BLaER1 treated with 17β-estradiol and CSF1 and Interleukin-3, amounts not matched to agents 10 nM and 100 nM (cell line): ENCODE results near the gene KRT6C.
A peak's percentile ranks its signal among the peaks of the same experiment; 100 is the strongest.
"Not testable (repeated sequence)": the region's sequence is repeated elsewhere in the genome, so short reads cannot be mapped to it uniquely, and the experiment has no call there.

Experiments
- H3K27ac ChIP-seq, 11 experiments: shearing (Covaris generic); formaldehyde crosslinking; 2 replicates each; pipeline ENCODE4 v1.8.1; 2022
- H3K27me3 ChIP-seq, 11 experiments: shearing (Covaris generic); formaldehyde crosslinking; 2 replicates each; pipeline ENCODE4 v1.8.1; 2022
- H3K36me3 ChIP-seq, 11 experiments: shearing (Covaris generic); formaldehyde crosslinking; 2 replicates each; pipeline ENCODE4 v1.8.1; 2022
- H3K4me1 ChIP-seq, 10 experiments: shearing (Covaris generic); formaldehyde crosslinking; 2 replicates each; pipeline ENCODE4 v1.8.1; 2022
- H3K4me2 ChIP-seq, 11 experiments: shearing (Covaris generic); formaldehyde crosslinking; 2 replicates each; pipeline ENCODE4 v1.8.1; 2022
- H3K4me3 ChIP-seq, 10 experiments: shearing (Covaris generic); formaldehyde crosslinking; 2 replicates each; pipeline ENCODE4 v1.8.1; 2022
- H3K9ac ChIP-seq, 11 experiments: shearing (Covaris generic); formaldehyde crosslinking; 2 replicates each; pipeline ENCODE4 v1.8.1; 2022
- H3K9me3 ChIP-seq, 11 experiments: shearing (Covaris generic); formaldehyde crosslinking; replicated peaks in 1 of 11; 2 replicates each; pipeline ENCODE4 v1.8.1; 2022
- H4K20me1 ChIP-seq, 11 experiments: shearing (Covaris generic); formaldehyde crosslinking; 2 replicates each; pipeline ENCODE4 v1.8.1; 2022
- Cebpa-rat ChIP-seq, 11 experiments: shearing (Covaris generic); IDR thresholded peaks; 2 replicates each; pipeline ENCODE4 v1.8.1; 2022

KRT6C gene

DNA sequence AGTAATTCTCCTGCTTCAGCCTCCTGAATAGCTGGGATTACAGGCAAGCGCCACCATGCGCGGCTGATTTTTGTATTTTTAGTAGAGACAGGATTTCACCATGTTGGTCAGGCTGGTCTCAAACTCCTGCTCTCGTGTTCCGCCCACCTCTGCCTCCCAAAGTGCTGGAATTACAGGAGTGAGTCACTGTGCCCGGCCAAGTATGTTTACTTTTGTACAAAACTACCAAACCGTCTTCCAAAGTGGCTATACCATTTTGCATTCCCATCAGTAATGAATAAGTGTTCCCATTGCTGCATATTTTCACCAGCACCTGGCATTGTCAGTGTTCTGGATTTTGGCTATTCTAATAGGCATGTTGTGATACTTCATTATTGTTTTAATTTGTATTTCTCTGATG, 27.9 kb upstream of the KRT6C start:
- Histone ChIP-seq H3K4me3 (no peak overlapping the region), H3K4me2 (no peak overlapping the region), H3K27me3 (no peaks in the 10 kb centered on the region), H3K9me3 (peaks cover 0 to 6% (median 0%) of the 10 kb centered on the region in 11 experiments; a peak in 5 of 22 replicates), H3K27ac (no peak overlapping the region), H4K20me1 (no peaks in the 10 kb centered on the region), H3K36me3 (no peaks in the 10 kb centered on the region), H3K9ac (no peak overlapping the region), H3K4me1 (peaks cover 3 to 8% (median 7%) of the 10 kb centered on the region in 10 experiments)
- TF ChIP-seq Cebpa-rat (IDR thresholded peaks at IDR 0.05): no peak

DNA sequence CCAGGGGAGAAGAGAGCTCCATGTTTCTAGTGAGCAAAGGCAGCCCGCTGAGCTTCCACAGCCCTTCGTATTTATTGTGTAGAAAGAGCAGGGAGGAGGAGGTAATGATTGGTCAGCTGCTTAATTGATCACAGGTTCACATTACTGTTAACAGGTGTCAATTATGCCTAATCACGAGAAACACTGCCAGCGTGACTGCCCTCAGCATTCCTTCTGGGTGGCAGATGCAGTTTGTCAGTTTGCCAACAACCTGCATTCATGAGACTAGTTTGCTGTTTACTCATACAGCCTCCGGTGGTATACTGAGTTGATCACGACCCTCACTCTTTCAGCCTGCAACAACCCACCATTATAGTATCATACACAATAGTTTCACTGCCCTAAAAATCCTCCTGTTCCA, 27.0 kb upstream of the KRT6C start:
- H4K20me1 ChIP-seq, H3K36me3 ChIP-seq, H3K4me2 ChIP-seq, H3K4me3 ChIP-seq, H3K9me3 ChIP-seq, H3K27ac ChIP-seq, H3K9ac ChIP-seq, H3K27me3 ChIP-seq: not testable (repeated sequence)
- peaks cover 12 to 17% (median 16%) of the 10 kb centered on the region in 10 experiments for H3K4me1 ChIP-seq

DNA sequence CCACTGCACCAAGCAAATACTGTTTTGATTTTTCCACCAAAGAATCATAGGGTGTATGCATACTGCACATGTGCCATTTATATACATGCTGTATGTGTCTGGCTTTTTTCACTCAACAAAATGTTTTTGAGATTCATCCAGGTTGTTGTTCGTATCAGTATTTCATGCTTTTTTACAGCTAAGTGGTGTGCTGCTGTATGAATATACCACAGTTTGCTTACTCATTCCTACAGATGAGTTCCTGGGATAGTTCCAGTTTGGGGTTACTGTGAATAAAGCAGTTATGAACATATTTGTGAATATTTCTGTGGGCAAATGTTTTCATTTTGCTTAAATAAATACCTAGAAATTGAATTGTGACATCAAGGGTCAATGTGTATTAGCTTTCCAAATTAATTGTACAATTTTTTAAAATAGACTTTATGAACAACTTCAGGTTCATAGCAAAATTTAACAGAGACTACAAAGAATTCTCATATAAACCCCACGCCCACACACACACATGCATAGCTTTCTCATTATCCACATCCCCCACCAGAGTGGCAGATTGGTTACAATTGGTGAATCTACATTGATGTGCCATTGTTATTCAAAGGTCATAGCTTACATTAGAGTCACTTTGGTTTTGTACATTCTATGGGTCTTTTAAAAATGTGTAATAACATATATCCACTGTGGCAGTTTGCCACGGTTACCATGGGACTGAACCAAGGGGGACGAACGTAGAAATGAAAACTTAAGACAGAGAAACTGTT, 26.4 kb upstream of the KRT6C start:
- H3K27ac ChIP-seq: no peak overlapping the region
- H3K9me3 ChIP-seq: peaks cover 0 to 6% (median 0%) of the 10 kb centered on the region in 11 experiments; a peak in 4 of 22 replicates
- no peak overlapping the region for H3K4me2 ChIP-seq
- no peaks in the 10 kb centered on the region for H3K27me3 ChIP-seq
- peaks cover 18 to 22% (median 21%) of the 10 kb centered on the region in 10 experiments for H3K4me1 ChIP-seq
- no peak overlapping the region for H3K4me3 ChIP-seq
- no peak for TF ChIP-seq Cebpa-rat (IDR thresholded peaks at IDR 0.05)
- H3K36me3 ChIP-seq: no peaks in the 10 kb centered on the region
- no peaks in the 10 kb centered on the region for H4K20me1 ChIP-seq
- H3K9ac ChIP-seq: no peak overlapping the region

DNA sequence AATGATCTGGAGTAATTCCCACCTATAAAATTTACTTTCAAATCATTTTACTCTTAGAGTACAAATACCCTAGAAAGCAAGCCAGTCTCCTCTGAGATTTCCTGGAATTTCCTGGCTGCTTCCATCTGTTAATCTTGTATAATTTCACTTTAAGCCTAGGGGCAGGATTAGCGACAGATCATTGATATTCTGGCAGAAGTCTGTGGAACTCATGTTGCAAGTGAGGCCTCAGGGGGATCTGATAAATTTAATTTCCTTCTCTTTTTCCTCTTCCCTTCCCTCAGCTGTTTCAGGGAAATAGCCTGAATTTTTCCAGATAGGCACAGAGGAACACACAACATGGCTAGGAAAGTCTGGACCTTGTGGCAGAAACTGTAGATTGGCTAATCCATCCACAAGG, 25.3 kb upstream of the KRT6C start:
- H3K27me3 ChIP-seq: no peaks in the 10 kb centered on the region
- peaks cover 0 to 6% (median 0%) of the 10 kb centered on the region in 11 experiments; a peak in 4 of 22 replicates for H3K9me3 ChIP-seq
- no peak overlapping the region for H3K27ac ChIP-seq
- H3K36me3 ChIP-seq: no peaks in the 10 kb centered on the region
- H3K4me3 ChIP-seq: no peak overlapping the region
- no peaks in the 10 kb centered on the region for H4K20me1 ChIP-seq
- no peak overlapping the region for H3K4me2 ChIP-seq
- H3K9ac ChIP-seq: no peak overlapping the region
- TF ChIP-seq Cebpa-rat (IDR thresholded peaks at IDR 0.05): no peak
- peaks cover 19 to 23% (median 21%) of the 10 kb centered on the region in 10 experiments for H3K4me1 ChIP-seq

DNA sequence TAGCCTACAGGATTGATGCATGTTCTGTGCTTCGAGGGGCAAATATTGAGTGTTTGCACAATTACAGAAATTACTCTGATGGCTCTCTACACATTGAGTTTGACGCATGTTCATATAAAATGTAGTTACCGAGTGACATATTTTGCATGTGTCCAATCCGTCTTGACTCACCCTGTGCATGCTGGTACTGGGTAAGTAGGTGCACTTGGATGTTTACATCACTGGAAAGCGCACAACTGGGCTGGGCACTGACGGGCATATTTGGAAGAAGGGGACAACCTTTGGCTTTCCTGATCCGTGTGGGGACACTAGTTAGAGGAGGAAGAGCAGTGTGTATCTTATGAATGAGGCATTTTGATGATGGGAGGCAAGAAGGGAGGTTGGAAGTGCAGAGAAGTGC, 24.4 kb upstream of the KRT6C start:
- Histone ChIP-seq H3K9me3 (peaks cover 0 to 5% (median 0%) of the 10 kb centered on the region in 11 experiments; a peak in 4 of 22 replicates), H3K36me3 (no peaks in the 10 kb centered on the region), H3K27ac (no peak overlapping the region), H3K27me3 (no peaks in the 10 kb centered on the region), H3K4me3 (no peak overlapping the region), H3K4me2 (no peak overlapping the region), H3K4me1 (peaks cover 19 to 23% (median 21%) of the 10 kb centered on the region in 10 experiments), H4K20me1 (no peaks in the 10 kb centered on the region), H3K9ac (no peak overlapping the region)
- no peak for TF ChIP-seq Cebpa-rat (IDR thresholded peaks at IDR 0.05)

DNA sequence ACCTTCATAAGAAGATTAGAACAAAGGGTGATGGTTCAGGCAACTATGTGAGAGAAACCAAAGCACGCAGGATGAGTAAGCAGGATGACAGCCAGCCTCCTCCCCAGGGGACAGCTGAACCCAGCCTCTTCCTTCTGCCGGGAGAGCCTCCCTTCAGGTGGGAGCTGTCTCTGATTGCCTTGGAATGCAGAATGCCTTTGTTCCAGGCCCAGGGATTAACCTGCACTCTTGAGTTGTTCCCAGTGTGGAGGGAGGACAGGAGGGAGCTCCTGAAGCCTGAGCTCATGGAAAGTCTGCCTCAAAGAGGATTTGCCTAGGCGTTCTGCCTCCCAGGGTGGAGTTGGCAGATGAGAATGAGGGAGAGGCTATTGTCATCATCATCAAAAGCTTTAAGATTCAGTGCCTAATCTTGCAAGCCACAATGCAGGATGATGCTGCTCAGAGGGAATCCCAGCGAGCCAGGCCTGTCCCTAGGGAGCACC, 23.0 kb upstream of the KRT6C start:
- peaks cover 19 to 23% (median 21%) of the 10 kb centered on the region in 10 experiments for H3K4me1 ChIP-seq
- no peak overlapping the region for H3K4me3 ChIP-seq
- H4K20me1 ChIP-seq: no peaks in the 10 kb centered on the region
- H3K4me2 ChIP-seq: peak overlapping the region; percentile 40 to 75 (median 57)
- peak overlapping the region in 4 of 11 experiments; percentile 18 to 47 (median 40); a peak in 3 of 22 replicates for H3K27ac ChIP-seq
- H3K9me3 ChIP-seq: no peaks in the 10 kb centered on the region
- H3K36me3 ChIP-seq: no peaks in the 10 kb centered on the region
- H3K27me3 ChIP-seq: no peaks in the 10 kb centered on the region
- H3K9ac ChIP-seq: no peak overlapping the region
- no peak for TF ChIP-seq Cebpa-rat (IDR thresholded peaks at IDR 0.05)

DNA sequence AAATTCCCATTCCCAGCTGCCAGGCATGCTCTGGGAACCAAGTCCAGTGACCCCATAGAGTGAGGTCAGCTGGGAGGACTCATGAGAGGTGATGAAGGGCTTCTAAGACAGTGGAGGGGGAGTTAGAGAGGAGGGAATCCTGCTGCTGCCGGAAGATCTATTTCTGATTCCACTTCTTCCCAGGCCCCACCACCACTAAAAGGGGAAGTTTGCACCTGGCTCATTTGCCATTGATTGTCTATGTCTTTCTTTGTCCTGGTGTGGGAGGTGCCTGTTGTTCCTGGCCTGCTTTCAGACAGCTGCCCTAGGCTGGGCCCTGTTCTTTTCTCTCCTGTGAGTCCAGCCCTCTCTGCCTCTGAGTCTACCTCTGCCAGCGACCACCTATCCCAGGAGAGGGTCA, 22.4 kb upstream of the KRT6C start:
- no peaks in the 10 kb centered on the region for H3K36me3 ChIP-seq
- no peaks in the 10 kb centered on the region for H4K20me1 ChIP-seq
- no peaks in the 10 kb centered on the region for H3K9me3 ChIP-seq
- H3K27me3 ChIP-seq: no peaks in the 10 kb centered on the region
- peak overlapping the region in 4 of 11 experiments; percentile 18 to 47 (median 40); a peak in 3 of 22 replicates for H3K27ac ChIP-seq
- no peak overlapping the region for H3K9ac ChIP-seq
- TF ChIP-seq Cebpa-rat (IDR thresholded peaks at IDR 0.05): no peak
- H3K4me2 ChIP-seq: peak overlapping the region; percentile 40 to 75 (median 57)
- peaks cover 19 to 23% (median 21%) of the 10 kb centered on the region in 10 experiments for H3K4me1 ChIP-seq
- no peak overlapping the region for H3K4me3 ChIP-seq

DNA sequence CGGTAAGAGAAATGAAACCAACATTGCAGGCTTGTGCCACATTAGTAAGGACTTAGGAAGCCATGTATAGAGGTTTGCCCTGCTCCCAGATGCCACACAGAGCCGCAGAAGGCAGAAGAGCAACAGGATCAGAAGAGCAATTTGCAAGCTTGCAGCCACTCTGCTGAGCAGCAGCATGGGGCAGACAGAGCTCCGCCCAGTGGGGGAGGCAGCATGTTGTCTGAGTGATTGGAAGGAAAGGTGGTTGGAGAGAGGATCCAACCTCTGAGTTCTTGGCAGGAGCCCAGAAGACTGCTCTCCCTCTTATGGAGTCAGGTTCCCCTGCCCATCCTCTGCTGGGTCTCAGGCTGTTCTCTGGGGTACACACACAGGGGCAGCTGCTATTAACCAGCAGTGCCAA, 21.8 kb upstream of the KRT6C start:
- no peak overlapping the region for H3K27ac ChIP-seq
- peaks cover 19 to 23% (median 21%) of the 10 kb centered on the region in 10 experiments for H3K4me1 ChIP-seq
- H3K9me3 ChIP-seq: no peaks in the 10 kb centered on the region
- no peak overlapping the region for H3K4me3 ChIP-seq
- H3K36me3 ChIP-seq: no peaks in the 10 kb centered on the region
- H3K4me2 ChIP-seq: peak overlapping the region; percentile 47 to 75 (median 57); a peak in 18 of 22 replicates
- H3K9ac ChIP-seq: no peak overlapping the region
- H3K27me3 ChIP-seq: no peaks in the 10 kb centered on the region
- no peak for TF ChIP-seq Cebpa-rat (IDR thresholded peaks at IDR 0.05)
- no peaks in the 10 kb centered on the region for H4K20me1 ChIP-seq

DNA sequence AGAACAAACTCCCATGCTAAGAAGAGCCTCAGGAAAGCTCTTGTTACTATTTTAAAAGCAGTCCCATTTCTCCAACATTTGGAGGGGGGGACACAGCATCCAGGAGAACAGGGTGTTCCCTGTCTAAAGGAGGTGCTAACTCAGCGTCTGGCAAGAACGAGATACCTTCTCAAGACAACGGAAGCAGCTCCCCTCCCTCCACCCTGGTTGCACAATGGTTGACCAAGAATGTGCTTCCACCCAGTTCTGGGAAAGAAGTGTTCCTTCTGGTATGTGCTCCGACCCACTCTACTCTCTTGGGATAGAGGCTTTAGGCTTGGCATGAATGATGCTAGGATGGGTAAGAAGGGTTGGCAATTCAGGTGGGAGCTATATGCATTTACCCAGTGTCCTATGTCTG, 20.9 kb upstream of the KRT6C start:
- TF ChIP-seq Cebpa-rat (IDR thresholded peaks at IDR 0.05): no peak
- Histone ChIP-seq H3K4me3 (no peak overlapping the region), H3K36me3 (no peaks in the 10 kb centered on the region), H4K20me1 (no peaks in the 10 kb centered on the region), H3K9ac (no peak overlapping the region), H3K4me2 (no peak overlapping the region), H3K9me3 (no peaks in the 10 kb centered on the region), H3K4me1 (peaks cover 19 to 23% (median 21%) of the 10 kb centered on the region in 10 experiments), H3K27ac (no peak overlapping the region), H3K27me3 (no peaks in the 10 kb centered on the region)

DNA sequence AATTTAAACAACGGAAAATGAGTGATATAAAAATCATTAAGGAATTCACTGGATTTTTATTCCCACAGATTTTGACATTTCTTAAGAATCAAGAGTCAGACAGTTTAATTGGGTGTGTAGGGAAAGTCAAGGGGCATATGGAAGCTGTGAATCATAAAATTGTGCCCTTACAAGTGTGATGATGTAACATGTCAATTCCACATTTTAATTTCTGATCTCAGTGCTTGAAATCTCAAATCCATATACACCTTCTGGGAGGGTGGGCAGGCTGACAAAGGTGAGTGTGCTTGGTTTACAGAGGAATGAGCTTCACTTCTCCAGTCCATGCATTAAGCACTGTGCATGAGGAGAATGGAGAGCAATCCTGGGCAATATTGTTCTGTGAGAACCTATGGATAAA, 20.5 kb upstream of the KRT6C start:
- H3K27me3 ChIP-seq: no peaks in the 10 kb centered on the region
- no peaks in the 10 kb centered on the region for H4K20me1 ChIP-seq
- H3K9ac ChIP-seq: no peak overlapping the region
- H3K4me2 ChIP-seq: no peak overlapping the region
- no peak overlapping the region for H3K27ac ChIP-seq
- peaks cover 19 to 23% (median 21%) of the 10 kb centered on the region in 10 experiments for H3K4me1 ChIP-seq
- no peaks in the 10 kb centered on the region for H3K36me3 ChIP-seq
- H3K9me3 ChIP-seq: no peaks in the 10 kb centered on the region
- H3K4me3 ChIP-seq: no peak overlapping the region
- no peak for TF ChIP-seq Cebpa-rat (IDR thresholded peaks at IDR 0.05)
